DOHH2 (cell line): Measurements from ENCODE around the gene TBCD.

Experiments used
- CTCF ChIP-seq: fragments of 200-600 bp; sonication (generic); IDR thresholded peaks from one replicate; pipeline ENCODE4 v1.5.1; 2014; ENCODE audit warnings: antibody characterized with exemption, mild to moderate bottlenecking, low read depth, low read length; ENCODE audit not compliant: poor library complexity, severe bottlenecking
- EZH2phosphoT487 ChIP-seq: fragments of 200-600 bp; sonication (generic); IDR thresholded peaks from 2 replicates; pipeline ENCODE4 v1.6.1; 2017; ENCODE audit warnings: borderline replicate concordance, mild to moderate bottlenecking, antibody characterized with exemption, low read length, moderate library complexity, mixed read lengths

- TF ChIP-seq CTCF = no peak
- TF ChIP-seq EZH2phosphoT487 = no peak
These were observed 39.7 kb downstream of the TBCD start for GRCh38 chr17:82791532-82791931.
